Suprapubic skin (tissue), 4 donors: Measurements from ENCODE around the gene BRD8. TPM values are rescaled to one million over a fixed set of nuclear protein-coding genes. Genes with fewer than 3 reads are reported as not detected.

Source experiments
- DNase-seq, 2 donors: peaks; one replicate each; pipeline ENCODE4 v3.0.0-alpha.2; 2019; ENCODE audit warnings: low spot score in 2 of 2
- H3K27ac ChIP-seq: fragments of 200-600 bp; sonication (generic); one replicate; pipeline ENCODE4 v1.5.1; 2019
- H3K27me3 ChIP-seq: fragments of 200-600 bp; sonication (generic); one replicate; pipeline ENCODE4 v1.5.1; 2019
- H3K36me3 ChIP-seq: fragments of 200-600 bp; sonication (generic); one replicate; pipeline ENCODE4 v1.5.1; 2019
- H3K4me1 ChIP-seq: fragments of 200-600 bp; sonication (generic); one replicate; pipeline ENCODE4 v1.5.1; 2019
- H3K4me3 ChIP-seq: fragments of 200-600 bp; sonication (generic); one replicate; pipeline ENCODE4 v1.5.1; 2019; ENCODE audit warnings: mild to moderate bottlenecking
- H3K9me3 ChIP-seq: fragments of 200-600 bp; sonication (generic); one replicate; pipeline ENCODE4 v1.5.1; 2019
- EP300 ChIP-seq: sonication (generic); formaldehyde crosslinking; IDR thresholded peaks from one replicate; pipeline ENCODE4 v1.6.1; 2017; ENCODE audit warnings: antibody characterized with exemption
- POLR2A ChIP-seq, 2 donors: fragments of 450-650 bp; IDR thresholded peaks; one replicate each; pipeline ENCODE4 v1.6.1; 2017; ENCODE audit warnings: antibody characterized with exemption in 2 of 2, mild to moderate bottlenecking in 2 of 2, moderate library complexity in 2 of 2
- POLR2AphosphoS5 ChIP-seq, 3 donors: sonication (generic); formaldehyde crosslinking; IDR thresholded peaks; one replicate each; pipeline ENCODE4 v1.6.1; 2017; ENCODE audit warnings: antibody characterized with exemption in 3 of 3
- WGBS: methylation state at CpG from one replicate; pipeline ENCODE4 v1.1.5; 2018; 5-methylcytosine and 5-hydroxymethylcytosine counted together
- total RNA-seq, 4 donors: library from RNA; depleted of rRNA; stranded (reverse); fragments of >200 nt; gene quantifications; one replicate each; pipeline ENCODE4 v1.1.0, GENCODE V29; 2016
- TF ChIP-seq, protein P1 (sequence below), 2 donors: fragments of 200-600 bp in 1 of 2; fragments of 450-650 bp in 1 of 2; sonication (generic) in 1 of 2; IDR thresholded peaks; one replicate each; pipeline ENCODE4 v1.5.1; 2016 to 2019; ENCODE audit warnings: antibody characterized with exemption in 2 of 2, mild to moderate bottlenecking in 1 of 2, moderate library complexity in 1 of 2

BRD8 gene, protein sequence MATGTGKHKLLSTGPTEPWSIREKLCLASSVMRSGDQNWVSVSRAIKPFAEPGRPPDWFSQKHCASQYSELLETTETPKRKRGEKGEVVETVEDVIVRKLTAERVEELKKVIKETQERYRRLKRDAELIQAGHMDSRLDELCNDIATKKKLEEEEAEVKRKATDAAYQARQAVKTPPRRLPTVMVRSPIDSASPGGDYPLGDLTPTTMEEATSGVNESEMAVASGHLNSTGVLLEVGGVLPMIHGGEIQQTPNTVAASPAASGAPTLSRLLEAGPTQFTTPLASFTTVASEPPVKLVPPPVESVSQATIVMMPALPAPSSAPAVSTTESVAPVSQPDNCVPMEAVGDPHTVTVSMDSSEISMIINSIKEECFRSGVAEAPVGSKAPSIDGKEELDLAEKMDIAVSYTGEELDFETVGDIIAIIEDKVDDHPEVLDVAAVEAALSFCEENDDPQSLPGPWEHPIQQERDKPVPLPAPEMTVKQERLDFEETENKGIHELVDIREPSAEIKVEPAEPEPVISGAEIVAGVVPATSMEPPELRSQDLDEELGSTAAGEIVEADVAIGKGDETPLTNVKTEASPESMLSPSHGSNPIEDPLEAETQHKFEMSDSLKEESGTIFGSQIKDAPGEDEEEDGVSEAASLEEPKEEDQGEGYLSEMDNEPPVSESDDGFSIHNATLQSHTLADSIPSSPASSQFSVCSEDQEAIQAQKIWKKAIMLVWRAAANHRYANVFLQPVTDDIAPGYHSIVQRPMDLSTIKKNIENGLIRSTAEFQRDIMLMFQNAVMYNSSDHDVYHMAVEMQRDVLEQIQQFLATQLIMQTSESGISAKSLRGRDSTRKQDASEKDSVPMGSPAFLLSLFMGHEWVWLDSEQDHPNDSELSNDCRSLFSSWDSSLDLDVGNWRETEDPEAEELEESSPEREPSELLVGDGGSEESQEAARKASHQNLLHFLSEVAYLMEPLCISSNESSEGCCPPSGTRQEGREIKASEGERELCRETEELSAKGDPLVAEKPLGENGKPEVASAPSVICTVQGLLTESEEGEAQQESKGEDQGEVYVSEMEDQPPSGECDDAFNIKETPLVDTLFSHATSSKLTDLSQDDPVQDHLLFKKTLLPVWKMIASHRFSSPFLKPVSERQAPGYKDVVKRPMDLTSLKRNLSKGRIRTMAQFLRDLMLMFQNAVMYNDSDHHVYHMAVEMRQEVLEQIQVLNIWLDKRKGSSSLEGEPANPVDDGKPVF
- total RNA-seq: 10 to 100 TPM; 27.4 to 53.8 (median 36.7) TPM

DNA sequence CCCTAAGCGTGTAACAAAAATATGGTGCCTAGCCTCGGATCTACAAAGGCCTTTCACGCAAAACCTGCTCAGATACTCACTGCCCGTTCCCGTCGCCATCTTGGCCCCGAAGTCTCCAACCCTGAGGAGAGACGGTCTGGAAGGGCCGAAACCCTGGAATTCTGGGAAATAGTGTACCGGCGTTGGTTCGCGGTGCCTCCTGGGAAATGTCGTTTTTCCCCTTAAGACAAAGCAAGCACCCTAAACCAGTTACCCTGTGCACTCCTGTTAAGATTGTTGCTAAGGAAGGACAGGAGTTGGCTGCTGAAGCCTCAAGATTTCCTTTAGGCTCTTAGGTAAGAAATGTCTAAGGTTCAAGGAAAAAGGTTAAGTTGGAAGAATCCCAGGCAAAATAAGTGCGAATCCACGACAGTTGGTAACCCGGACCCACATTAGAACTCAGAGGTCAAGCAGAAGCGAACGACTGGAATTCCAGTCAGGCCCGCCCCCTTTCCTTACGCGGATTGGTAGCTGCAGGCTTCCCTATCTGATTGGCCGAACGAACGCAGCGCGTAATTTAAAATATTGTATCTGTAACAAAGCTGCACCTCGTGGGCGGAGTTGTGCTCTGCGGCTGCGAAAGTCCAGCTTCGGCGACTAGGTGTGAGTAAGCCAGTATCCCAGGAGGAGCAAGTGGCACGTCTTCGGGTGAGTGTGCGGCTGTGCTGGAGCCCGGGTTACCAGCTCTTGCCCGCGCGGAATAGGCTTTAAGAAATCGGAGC, at the start of gene BRD8, which contains the start of gene KIF20A:
TSS of gene BRD8 (minus strand) at position 115 of the 761 bp plus-strand sequence. CDS start at position 99, 16 bp downstream.
TSS of gene KIF20A (plus strand) at position 597 of the 761 bp plus-strand sequence. CDS start 569 bp downstream, outside the sequence.
- H3K36me3 ChIP-seq: peaks cover 19% of the 10 kb centered on the region
- TF ChIP-seq POLR2AphosphoS5 (IDR thresholded peaks at IDR 0.05) (peak in 2 of 3 donors; percentile 44 to 67), POLR2A (IDR thresholded peaks at IDR 0.05) (no peak)
- peak within 1 kb of the TSS; percentile 84 for H3K4me3 ChIP-seq
- H3K27ac ChIP-seq: peak within 1 kb of the TSS; percentile 86
- peak; percentile 97 to 98 for DNase-seq
- H3K27me3 ChIP-seq: no peaks in the 10 kb centered on the region
- peaks cover 20% of the 10 kb centered on the region for H3K4me1 ChIP-seq
- 0% methylated on average over 33 of the region's 41 CpGs for WGBS
- H3K9me3 ChIP-seq: no peaks in the 10 kb centered on the region

DNA sequence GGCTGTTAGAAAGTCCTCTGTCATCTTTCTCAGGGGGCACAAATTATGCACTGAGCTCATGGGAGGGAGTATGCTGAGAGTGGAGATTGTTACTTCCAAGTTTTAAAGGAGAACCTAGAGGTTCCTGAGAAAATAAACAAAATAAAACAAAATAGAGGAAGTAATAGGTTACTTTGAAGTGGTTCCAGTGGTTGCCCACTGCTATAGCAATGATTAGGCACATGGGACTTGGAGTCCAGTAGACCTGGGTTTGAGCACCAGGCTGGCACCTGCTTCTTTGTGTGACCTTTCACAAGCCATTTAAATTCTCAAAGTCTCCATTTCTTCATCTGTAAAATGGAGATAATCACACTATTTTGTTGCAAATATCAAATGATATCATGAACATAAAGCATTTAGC, 48.5 kb upstream of the BRD8 start:
- Histone ChIP-seq H3K27ac (no peak overlapping the region), H3K4me1 (peaks cover 7% of the 10 kb centered on the region), H3K4me3 (no peak overlapping the region), H3K9me3 (no peaks in the 10 kb centered on the region), H3K36me3 (no peaks in the 10 kb centered on the region), H3K27me3 (no peaks in the 10 kb centered on the region)
- DNase-seq: no peak
- TF ChIP-seq POLR2A (IDR thresholded peaks at IDR 0.05) (no peak), POLR2AphosphoS5 (IDR thresholded peaks at IDR 0.05) (no peak), EP300 (no peak)
- TF ChIP-seq, protein P1, sequence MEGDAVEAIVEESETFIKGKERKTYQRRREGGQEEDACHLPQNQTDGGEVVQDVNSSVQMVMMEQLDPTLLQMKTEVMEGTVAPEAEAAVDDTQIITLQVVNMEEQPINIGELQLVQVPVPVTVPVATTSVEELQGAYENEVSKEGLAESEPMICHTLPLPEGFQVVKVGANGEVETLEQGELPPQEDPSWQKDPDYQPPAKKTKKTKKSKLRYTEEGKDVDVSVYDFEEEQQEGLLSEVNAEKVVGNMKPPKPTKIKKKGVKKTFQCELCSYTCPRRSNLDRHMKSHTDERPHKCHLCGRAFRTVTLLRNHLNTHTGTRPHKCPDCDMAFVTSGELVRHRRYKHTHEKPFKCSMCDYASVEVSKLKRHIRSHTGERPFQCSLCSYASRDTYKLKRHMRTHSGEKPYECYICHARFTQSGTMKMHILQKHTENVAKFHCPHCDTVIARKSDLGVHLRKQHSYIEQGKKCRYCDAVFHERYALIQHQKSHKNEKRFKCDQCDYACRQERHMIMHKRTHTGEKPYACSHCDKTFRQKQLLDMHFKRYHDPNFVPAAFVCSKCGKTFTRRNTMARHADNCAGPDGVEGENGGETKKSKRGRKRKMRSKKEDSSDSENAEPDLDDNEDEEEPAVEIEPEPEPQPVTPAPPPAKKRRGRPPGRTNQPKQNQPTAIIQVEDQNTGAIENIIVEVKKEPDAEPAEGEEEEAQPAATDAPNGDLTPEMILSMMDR (IDR thresholded peaks at IDR 0.05): no peak

DNA sequence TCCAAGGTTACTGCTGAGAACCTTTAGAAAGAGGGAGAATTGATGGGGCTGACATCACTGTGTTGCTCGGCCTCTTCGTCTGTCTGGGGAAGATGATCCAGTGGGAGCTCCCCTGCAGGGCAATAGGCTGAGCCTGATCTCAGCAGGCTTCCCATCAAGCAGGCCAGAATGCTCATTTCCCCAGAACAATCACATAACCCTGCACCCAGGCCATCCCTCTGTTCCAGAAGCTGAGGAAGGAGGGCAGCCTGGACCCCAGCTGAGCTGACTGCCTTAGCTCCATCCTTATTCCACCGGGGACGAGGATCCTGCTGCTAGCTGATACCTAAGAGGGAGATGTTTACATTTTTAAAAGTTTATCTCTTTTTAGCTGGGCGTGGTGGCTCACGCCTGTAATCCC, 46.3 kb upstream of the BRD8 start:
- TF ChIP-seq EP300: no peak
- TF ChIP-seq POLR2A (IDR thresholded peaks at IDR 0.05): no peak
- TF ChIP-seq, protein P1 (IDR thresholded peaks at IDR 0.05): no peak
- TF ChIP-seq POLR2AphosphoS5 (IDR thresholded peaks at IDR 0.05): no peak
- no peaks in the 10 kb centered on the region for H3K27me3 ChIP-seq
- no peak overlapping the region for H3K27ac ChIP-seq
- no peaks in the 10 kb centered on the region for H3K9me3 ChIP-seq
- no peaks in the 10 kb centered on the region for H3K4me1 ChIP-seq
- no peak for DNase-seq
- WGBS: 84% methylated on average over 6 of the region's 6 CpGs
- no peaks in the 10 kb centered on the region for H3K36me3 ChIP-seq
- no peak overlapping the region for H3K4me3 ChIP-seq

DNA sequence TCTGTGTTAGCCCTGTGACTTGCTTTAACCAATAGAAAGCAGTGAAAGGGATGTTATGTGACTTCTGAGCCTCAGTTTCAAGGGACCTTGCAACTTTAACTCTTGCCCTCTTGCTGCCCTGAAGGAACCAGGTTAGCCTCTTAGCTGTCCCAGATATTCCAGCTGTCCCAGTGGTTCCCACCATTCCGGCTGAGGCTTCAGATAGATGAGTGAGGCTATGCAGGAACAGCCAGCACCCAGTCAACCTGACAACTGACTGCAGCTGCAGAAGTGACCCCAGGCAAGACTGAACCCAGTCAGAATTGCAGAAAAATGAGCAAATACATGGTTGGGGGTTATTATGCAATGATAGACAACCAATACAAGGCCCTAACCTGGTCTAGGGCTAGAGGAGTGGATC, 45.1 kb upstream of the BRD8 start:
- 88% methylated on average over 1 of the region's 1 CpG for WGBS
- no peak for DNase-seq
- no peaks in the 10 kb centered on the region for H3K4me1 ChIP-seq
- H3K27ac ChIP-seq: no peak overlapping the region
- no peaks in the 10 kb centered on the region for H3K27me3 ChIP-seq
- no peak overlapping the region for H3K4me3 ChIP-seq
- no peaks in the 10 kb centered on the region for H3K9me3 ChIP-seq
- no peaks in the 10 kb centered on the region for H3K36me3 ChIP-seq
- TF ChIP-seq EP300 (no peak), POLR2AphosphoS5 (IDR thresholded peaks at IDR 0.05) (no peak), POLR2A (IDR thresholded peaks at IDR 0.05) (no peak)
- TF ChIP-seq, protein P1 (IDR thresholded peaks at IDR 0.05): no peak

DNA sequence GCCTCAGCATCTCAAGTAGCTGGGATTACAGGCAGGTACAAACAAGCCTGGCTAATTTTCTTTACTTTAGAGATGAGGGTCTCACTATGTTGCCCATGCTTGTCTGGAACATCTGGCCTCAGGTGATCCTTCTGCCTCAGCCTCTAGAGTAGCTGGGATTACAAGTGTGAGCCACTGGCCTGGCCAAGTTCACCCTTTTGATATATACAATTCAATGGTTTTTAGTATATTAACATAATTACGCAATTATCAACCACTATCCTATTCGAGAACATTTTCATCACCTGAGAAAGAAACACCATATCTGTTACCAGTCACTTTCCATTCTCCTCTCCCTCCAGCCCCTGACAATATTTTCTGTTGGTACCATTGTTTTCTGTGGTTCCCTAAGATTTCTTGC, 38.4 kb upstream of the BRD8 start:
- no peaks in the 10 kb centered on the region for H3K9me3 ChIP-seq
- WGBS: 90% methylated on average over 2 of the region's 2 CpGs
- no peak overlapping the region for H3K4me3 ChIP-seq
- H3K4me1 ChIP-seq: peaks cover 19% of the 10 kb centered on the region
- no peaks in the 10 kb centered on the region for H3K36me3 ChIP-seq
- no peaks in the 10 kb centered on the region for H3K27me3 ChIP-seq
- H3K27ac ChIP-seq: no peak overlapping the region
- DNase-seq: no peak
- TF ChIP-seq, protein P1 (IDR thresholded peaks at IDR 0.05): no peak
- TF ChIP-seq POLR2A (IDR thresholded peaks at IDR 0.05) (no peak), EP300 (no peak), POLR2AphosphoS5 (IDR thresholded peaks at IDR 0.05) (no peak)
